ENCODE data around the gene SPATA12. TPM values are rescaled to one million over a fixed set of nuclear protein-coding genes. Genes with fewer than 3 reads are reported as not detected.

SPATA12 gene
- total and polyA plus RNA-seq, 2 experiments from 2014 or later: 0.10 to 0.65 TPM

DNA sequence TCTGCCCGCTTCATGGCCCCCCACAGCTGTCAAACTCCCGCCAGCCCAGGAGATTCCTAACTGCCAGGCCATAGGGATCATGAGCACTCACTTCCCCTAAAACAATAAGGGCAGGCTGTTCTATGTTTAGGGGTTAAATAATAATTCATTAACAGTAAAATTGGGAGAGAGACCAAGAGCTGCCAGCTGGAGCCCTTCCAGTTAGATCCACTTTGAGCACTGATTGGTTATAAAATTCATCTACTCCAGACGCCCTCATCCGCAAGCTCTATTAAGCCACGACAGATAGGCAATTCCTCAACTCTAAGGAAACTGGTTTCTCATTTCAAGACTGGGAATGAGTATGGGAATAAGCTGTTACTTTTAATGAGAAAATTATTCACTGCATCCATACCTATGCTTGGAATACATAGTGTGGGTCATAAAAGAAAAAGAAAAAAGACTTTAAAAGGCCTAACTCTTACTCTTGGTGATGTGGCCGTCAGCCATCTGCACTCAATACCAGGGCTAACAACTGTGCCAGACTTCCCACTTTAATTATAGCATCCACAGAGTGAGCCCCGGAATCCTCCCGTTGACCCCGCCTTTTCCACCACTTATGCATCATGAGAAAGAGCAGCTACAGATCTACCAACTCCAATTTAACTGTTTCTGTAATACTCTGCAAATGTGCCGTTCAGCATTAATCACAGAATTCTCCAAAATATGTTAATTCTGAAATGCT lies 60.1 kb downstream of the SPATA12 start:
- no peak for ATAC-seq

More for the DNA sequence above, 60.1 kb downstream of the SPATA12 start:
- peaks cover 15% of the 10 kb centered on the region for H4K20me1 ChIP-seq (replicated peaks; ENCODE audit: insufficient read depth)
- no peak overlapping the region for H3K4me3 ChIP-seq
- peaks cover 4% of the 10 kb centered on the region for H3K27me3 Mint-ChIP-seq (ENCODE audit: insufficient read depth, low read depth, poor library complexity)
- no peaks in the 10 kb centered on the region for H3F3A ChIP-seq (replicated peaks; ENCODE audit: low read depth)
- DNase-seq (ENCODE audit: low spot score): no peak
- H3K4me2 ChIP-seq: no peak overlapping the region
- TF ChIP-seq, protein P1, sequence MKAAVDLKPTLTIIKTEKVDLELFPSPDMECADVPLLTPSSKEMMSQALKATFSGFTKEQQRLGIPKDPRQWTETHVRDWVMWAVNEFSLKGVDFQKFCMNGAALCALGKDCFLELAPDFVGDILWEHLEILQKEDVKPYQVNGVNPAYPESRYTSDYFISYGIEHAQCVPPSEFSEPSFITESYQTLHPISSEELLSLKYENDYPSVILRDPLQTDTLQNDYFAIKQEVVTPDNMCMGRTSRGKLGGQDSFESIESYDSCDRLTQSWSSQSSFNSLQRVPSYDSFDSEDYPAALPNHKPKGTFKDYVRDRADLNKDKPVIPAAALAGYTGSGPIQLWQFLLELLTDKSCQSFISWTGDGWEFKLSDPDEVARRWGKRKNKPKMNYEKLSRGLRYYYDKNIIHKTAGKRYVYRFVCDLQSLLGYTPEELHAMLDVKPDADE (IDR thresholded peaks at IDR 0.05): no peak
- TF ChIP-seq NANOG (IDR thresholded peaks at IDR 0.05; ENCODE audit: borderline replicate concordance) (no peak), EZH2phosphoT487 (IDR thresholded peaks at IDR 0.05; ENCODE audit: unreplicated experiment) (no peak), CREB1 (CRISPR knock-in tag; IDR thresholded peaks at IDR 0.05; ENCODE audit: low read depth) (no peak), ZNF114 (CRISPR knock-in tag; IDR thresholded peaks at IDR 0.05) (no peak), JUNB (IDR thresholded peaks at IDR 0.05; ENCODE audit: unreplicated experiment) (no peak), STAT1 (IDR thresholded peaks at IDR 0.05; ENCODE audit: unreplicated experiment) (no peak), EZH2 (IDR thresholded peaks at IDR 0.05; ENCODE audit: low read depth, unreplicated experiment) (no peak), ZNF331 (CRISPR knock-in tag; IDR thresholded peaks at IDR 0.05; ENCODE audit: low read depth) (no peak), POLR2AphosphoS5 (IDR thresholded peaks at IDR 0.05; ENCODE audit: low read depth) (no peak)
- TF ChIP-seq, protein P2, sequence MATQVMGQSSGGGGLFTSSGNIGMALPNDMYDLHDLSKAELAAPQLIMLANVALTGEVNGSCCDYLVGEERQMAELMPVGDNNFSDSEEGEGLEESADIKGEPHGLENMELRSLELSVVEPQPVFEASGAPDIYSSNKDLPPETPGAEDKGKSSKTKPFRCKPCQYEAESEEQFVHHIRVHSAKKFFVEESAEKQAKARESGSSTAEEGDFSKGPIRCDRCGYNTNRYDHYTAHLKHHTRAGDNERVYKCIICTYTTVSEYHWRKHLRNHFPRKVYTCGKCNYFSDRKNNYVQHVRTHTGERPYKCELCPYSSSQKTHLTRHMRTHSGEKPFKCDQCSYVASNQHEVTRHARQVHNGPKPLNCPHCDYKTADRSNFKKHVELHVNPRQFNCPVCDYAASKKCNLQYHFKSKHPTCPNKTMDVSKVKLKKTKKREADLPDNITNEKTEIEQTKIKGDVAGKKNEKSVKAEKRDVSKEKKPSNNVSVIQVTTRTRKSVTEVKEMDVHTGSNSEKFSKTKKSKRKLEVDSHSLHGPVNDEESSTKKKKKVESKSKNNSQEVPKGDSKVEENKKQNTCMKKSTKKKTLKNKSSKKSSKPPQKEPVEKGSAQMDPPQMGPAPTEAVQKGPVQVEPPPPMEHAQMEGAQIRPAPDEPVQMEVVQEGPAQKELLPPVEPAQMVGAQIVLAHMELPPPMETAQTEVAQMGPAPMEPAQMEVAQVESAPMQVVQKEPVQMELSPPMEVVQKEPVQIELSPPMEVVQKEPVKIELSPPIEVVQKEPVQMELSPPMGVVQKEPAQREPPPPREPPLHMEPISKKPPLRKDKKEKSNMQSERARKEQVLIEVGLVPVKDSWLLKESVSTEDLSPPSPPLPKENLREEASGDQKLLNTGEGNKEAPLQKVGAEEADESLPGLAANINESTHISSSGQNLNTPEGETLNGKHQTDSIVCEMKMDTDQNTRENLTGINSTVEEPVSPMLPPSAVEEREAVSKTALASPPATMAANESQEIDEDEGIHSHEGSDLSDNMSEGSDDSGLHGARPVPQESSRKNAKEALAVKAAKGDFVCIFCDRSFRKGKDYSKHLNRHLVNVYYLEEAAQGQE (IDR thresholded peaks at IDR 0.05; ENCODE audit: unreplicated experiment): no peak
- TF ChIP-seq, protein P3, sequence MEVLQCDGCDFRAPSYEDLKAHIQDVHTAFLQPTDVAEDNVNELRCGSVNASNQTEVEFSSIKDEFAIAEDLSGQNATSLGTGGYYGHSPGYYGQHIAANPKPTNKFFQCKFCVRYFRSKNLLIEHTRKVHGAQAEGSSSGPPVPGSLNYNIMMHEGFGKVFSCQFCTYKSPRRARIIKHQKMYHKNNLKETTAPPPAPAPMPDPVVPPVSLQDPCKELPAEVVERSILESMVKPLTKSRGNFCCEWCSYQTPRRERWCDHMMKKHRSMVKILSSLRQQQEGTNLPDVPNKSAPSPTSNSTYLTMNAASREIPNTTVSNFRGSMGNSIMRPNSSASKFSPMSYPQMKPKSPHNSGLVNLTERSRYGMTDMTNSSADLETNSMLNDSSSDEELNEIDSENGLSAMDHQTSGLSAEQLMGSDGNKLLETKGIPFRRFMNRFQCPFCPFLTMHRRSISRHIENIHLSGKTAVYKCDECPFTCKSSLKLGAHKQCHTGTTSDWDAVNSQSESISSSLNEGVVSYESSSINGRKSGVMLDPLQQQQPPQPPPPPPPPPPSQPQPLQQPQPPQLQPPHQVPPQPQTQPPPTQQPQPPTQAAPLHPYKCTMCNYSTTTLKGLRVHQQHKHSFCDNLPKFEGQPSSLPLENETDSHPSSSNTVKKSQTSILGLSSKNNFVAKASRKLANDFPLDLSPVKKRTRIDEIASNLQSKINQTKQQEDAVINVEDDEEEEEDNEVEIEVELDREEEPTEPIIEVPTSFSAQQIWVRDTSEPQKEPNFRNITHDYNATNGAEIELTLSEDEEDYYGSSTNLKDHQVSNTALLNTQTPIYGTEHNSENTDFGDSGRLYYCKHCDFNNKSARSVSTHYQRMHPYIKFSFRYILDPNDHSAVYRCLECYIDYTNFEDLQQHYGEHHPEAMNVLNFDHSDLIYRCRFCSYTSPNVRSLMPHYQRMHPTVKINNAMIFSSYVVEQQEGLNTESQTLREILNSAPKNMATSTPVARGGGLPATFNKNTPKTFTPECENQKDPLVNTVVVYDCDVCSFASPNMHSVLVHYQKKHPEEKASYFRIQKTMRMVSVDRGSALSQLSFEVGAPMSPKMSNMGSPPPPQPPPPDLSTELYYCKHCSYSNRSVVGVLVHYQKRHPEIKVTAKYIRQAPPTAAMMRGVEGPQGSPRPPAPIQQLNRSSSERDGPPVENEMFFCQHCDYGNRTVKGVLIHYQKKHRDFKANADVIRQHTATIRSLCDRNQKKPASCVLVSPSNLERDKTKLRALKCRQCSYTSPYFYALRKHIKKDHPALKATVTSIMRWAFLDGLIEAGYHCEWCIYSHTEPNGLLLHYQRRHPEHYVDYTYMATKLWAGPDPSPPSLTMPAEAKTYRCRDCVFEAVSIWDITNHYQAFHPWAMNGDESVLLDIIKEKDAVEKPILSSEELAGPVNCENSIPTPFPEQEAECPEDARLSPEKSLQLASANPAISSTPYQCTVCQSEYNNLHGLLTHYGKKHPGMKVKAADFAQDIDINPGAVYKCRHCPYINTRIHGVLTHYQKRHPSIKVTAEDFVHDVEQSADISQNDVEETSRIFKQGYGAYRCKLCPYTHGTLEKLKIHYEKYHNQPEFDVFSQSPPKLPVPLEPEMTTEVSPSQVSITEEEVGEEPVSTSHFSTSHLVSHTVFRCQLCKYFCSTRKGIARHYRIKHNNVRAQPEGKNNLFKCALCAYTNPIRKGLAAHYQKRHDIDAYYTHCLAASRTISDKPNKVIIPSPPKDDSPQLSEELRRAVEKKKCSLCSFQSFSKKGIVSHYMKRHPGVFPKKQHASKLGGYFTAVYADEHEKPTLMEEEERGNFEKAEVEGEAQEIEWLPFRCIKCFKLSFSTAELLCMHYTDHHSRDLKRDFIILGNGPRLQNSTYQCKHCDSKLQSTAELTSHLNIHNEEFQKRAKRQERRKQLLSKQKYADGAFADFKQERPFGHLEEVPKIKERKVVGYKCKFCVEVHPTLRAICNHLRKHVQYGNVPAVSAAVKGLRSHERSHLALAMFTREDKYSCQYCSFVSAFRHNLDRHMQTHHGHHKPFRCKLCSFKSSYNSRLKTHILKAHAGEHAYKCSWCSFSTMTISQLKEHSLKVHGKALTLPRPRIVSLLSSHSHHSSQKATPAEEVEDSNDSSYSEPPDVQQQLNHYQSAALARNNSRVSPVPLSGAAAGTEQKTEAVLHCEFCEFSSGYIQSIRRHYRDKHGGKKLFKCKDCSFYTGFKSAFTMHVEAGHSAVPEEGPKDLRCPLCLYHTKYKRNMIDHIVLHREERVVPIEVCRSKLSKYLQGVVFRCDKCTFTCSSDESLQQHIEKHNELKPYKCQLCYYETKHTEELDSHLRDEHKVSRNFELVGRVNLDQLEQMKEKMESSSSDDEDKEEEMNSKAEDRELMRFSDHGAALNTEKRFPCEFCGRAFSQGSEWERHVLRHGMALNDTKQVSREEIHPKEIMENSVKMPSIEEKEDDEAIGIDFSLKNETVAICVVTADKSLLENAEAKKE (CRISPR knock-in tag; IDR thresholded peaks at IDR 0.05): no peak
- TF ChIP-seq, protein P4, sequence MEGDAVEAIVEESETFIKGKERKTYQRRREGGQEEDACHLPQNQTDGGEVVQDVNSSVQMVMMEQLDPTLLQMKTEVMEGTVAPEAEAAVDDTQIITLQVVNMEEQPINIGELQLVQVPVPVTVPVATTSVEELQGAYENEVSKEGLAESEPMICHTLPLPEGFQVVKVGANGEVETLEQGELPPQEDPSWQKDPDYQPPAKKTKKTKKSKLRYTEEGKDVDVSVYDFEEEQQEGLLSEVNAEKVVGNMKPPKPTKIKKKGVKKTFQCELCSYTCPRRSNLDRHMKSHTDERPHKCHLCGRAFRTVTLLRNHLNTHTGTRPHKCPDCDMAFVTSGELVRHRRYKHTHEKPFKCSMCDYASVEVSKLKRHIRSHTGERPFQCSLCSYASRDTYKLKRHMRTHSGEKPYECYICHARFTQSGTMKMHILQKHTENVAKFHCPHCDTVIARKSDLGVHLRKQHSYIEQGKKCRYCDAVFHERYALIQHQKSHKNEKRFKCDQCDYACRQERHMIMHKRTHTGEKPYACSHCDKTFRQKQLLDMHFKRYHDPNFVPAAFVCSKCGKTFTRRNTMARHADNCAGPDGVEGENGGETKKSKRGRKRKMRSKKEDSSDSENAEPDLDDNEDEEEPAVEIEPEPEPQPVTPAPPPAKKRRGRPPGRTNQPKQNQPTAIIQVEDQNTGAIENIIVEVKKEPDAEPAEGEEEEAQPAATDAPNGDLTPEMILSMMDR (conservative IDR thresholded peaks at IDR 0.05; ENCODE audit: low read depth in 2 of 2): no peak
- H3K79me2 ChIP-seq (replicated peaks; ENCODE audit: insufficient read depth): peaks cover 55% of the 10 kb centered on the region
- H3K27ac ChIP-seq (ENCODE audit: low read depth): no peak overlapping the region
- no peaks in the 10 kb centered on the region; the same call in 1 of the 2 replicates for H3K36me3 ChIP-seq (ENCODE audit: insufficient read depth)
- H3K36me3 Mint-ChIP-seq (ENCODE audit: low read depth): peaks cover 14% of the 10 kb centered on the region
- H3K27ac Mint-ChIP-seq: no peak overlapping the region
- no peak overlapping the region; the same call in 2 of the 3 replicates for H3K4me3 Mint-ChIP-seq
- no peaks in the 10 kb centered on the region for H3K9me2 ChIP-seq (ENCODE audit: insufficient read depth)
- peaks cover 69% of the 10 kb centered on the region for H3K4me1 Mint-ChIP-seq
- H2AFZ ChIP-seq: no peak overlapping the region
- no peaks in the 10 kb centered on the region for H3K9me3 Mint-ChIP-seq
- H3K27me3 ChIP-seq (ENCODE audit: insufficient read depth): peaks cover 5% of the 10 kb centered on the region; the same call in 1 of the 2 replicates
- H3K4me1 ChIP-seq (ENCODE audit: insufficient read depth): peaks cover 59% of the 10 kb centered on the region

All from GM23338 (cell line).